CD1c-positive myeloid dendritic cell (primary cell): ENCODE results near the gene TSPAN3.

Experiments
- DNase-seq: peaks from one replicate; pipeline ENCODE4 v3.0.0-alpha.2; 2016; ENCODE audit errors: extremely low spot score

The TSPAN3 gene

GRCh38 chr15:77070495-77071304 lies at the start of gene TSPAN3:
Gene TSPAN3, minus strand, starts transcription at chr15:77071109. Its CDS starts 155 bp downstream, at chr15:77070954.
- DNase-seq: peak; percentile 96

DNA sequence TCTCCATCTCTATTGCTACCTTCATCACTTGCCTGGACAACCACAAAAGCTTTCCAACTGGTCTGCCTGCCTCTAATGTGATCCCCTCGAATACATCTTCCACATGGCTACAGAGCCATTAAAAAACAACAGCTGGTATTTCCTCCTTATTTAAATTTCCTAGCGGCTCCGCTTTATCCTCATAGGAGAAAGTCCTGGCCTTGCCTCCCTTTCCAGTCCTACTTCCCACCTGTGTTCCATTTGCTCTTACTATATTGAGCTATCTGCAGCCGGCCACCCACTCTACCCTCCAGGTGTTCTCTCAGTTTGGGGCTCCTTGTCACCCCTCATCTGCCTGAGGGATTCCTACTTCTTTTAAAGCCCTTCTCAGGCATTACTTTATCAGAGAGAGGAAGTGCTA lies 49.7 kb upstream of the TSPAN3 start:
- DNase-seq: no peak

- DNase-seq: no peak
These were observed 48.5 kb upstream of the TSPAN3 start for GRCh38 chr15:77119446-77119845.

DNA sequence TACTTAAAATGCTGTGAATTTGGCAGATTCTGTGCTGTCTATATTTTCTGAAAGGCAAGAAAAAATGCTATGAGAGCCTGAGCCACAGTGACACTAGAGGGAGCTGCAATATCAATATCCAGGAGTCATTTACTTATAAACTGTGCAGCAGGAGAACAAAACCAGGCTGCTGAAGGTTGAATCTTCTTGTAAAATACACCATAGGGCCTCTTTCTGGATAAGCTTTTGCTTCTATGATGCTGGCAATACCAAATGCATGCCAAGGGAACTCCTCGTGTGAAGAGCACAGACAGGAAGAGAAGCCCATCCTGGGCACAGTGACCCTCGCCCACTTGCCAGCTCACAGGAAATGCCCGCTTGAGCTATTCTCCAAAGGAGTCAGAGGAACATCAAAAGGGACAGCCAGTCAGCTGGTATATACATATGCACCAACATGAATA lies 48.0 kb upstream of the TSPAN3 start:
- DNase-seq: peak; percentile 58

- no peak for DNase-seq
These were observed 44.3 kb upstream of the TSPAN3 start for GRCh38 chr15:77115179-77115578.

DNA sequence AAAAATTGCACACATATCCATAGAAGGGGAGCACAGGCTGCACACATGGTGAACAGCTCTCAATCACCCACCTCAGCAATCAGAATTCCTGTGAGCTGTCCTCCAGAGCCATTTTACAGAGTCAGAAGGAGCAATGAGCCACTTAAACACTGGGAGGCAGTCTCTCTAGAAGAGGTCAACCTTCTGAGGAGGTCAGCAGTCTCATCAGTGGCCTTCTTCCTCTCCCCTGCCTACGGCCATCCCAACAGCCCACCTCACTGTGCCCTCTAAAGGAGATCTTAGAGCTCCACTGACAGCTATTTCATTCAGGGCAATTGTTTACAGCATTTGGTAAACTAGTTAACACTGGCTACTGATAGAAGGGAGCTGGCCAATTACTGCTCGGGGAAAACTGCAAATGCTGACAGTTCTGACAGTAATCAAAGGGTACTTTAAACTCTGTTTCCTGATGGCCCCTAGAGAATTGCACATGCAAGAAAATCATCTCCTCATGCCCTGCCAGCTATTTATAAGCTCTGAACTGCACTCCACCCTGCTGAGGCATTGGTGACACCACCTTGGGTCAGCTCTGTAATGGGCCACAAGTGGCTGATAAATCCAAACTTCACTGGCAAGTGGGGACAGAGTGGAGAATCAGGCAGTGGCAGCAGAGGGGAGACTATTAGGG lies 42.1 kb upstream of the TSPAN3 start:
- no peak for DNase-seq

DNA sequence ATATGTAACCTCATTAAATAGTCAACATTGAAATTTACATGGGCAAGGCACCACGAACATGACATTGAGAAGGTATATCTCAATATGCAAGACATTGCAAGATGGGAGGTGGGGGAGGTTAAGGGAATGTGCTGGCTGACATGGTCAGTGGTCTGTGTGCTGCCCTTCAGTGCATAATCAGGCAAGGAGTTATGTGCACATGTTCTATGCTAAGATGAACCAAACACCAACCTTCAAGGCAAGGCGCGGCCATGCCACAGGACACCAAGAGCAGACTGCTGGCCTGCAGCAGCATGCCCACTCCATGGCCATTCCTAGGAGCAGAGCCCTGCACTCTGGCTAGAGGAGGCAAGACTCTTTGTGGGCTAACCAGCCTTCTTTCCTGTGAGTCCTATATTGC lies 40.9 kb upstream of the TSPAN3 start:
- no peak for DNase-seq

- DNase-seq: peak; percentile 33
These were observed 36.8 kb upstream of the TSPAN3 start for GRCh38 chr15:77107531-77108355.

GRCh38 chr15:77107068-77107467 lies 36.2 kb upstream of the TSPAN3 start:
- no peak for DNase-seq

GRCh38 chr15:77104155-77104554 lies 33.2 kb upstream of the TSPAN3 start:
- no peak for DNase-seq

- DNase-seq: no peak
These were observed 29.0 kb upstream of the TSPAN3 start for GRCh38 chr15:77099741-77100463.

GRCh38 chr15:77098572-77098971 lies 27.7 kb upstream of the TSPAN3 start:
- DNase-seq: no peak

DNA sequence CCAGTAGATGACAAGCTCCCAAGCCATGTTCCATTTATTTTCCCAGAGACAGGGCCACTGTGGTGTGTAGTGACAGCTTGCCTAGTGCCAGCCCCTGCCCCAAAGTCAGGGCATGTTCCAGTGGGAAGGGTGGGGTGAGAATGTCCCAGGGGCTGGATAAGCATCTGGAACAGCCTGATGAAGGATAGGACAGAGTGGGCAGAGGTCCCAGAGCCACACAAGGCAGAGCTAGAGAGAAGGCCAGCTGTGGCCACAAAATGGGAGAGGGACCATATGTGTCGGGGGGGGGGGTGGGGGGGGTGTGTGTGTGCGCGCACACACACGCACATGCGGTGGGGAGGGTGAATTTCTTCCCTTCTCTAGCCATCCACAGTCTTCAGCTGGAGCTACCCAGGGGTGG lies 27.0 kb upstream of the TSPAN3 start:
- no peak for DNase-seq

DNA sequence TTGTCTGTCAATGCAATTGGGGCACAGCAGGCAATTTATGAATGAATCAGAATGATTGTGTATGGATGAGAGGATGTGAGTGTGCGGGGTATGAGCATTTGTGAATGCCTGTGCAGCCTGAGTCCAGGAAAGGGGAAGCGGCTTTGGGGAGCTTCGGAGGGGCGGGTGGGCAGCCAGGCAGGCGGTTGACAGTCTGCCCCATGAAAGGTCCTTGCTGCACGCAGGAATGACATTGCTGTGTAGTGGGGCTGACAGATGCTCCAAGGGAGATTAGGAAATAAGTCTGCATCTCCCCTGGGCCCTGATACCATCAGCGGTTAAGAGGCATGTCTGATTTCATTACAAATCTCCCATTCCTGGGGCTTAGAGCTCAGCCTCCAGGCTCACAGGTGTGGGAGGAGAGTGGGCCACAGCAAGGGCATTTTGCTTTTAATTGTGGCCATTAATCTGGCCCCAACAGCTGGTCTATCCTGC lies 26.4 kb upstream of the TSPAN3 start:
- peak; percentile 18 for DNase-seq

DNA sequence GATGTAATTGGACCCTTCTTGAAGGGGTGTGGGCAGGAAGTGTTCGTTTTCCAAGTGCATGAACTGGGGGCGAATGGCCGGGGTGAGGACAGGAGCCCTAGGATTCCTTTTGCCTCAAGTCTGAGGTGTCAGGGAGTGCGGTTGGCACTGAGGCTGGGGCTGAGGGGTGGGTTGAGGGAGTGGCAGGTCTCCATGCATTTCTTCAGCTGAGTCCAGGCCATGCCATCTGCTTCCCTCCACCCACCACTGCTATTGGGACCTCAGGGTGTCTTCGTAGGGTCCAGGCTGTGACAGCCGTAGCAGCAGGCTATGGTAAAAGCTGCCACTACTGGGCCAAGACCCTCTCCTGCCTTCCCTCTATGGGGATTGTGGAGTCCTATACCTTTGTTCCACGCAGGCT lies 25.6 kb upstream of the TSPAN3 start:
- no peak for DNase-seq

DNA sequence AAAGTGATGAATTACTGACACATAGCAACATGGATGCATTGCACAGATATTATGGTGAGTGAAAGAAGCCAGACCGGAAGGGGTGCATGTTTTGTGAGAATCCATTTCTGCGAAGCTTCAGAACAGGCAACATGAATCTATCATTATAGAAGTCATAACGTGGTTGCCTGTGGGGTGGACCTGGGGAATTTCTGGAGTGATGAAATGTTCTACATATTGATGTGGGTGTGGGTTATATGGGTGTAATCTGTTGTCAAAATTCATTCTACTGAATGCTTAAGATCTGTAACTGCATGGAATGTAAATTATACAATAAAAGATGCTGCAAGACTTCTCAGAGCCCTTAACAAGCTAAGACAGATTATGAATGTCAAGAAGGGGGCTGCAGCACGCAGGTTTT lies 25.2 kb upstream of the TSPAN3 start:
- DNase-seq: no peak

- DNase-seq: no peak
These were observed 23.6 kb upstream of the TSPAN3 start for GRCh38 chr15:77094397-77095030.

DNA sequence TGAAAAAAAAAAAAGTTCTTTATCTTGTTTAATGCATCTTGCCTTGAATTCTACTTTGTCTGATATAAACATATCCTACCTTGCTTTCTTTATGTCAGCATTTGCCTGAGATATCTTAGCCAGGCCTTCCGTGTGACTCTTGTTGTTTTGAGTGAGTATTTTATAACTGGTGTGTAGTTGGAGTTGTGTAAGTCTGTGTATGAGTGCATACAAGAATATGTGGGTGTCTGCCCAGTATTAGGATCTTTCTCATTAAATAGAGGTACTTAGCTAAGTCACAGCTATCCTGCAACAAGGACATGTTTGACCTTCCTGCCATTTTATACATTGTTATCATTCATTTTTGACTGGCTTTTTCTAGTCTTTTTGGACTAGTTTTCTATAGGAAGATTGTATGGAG lies 22.5 kb upstream of the TSPAN3 start:
- DNase-seq: no peak

GRCh38 chr15:77091097-77091496 lies 20.2 kb upstream of the TSPAN3 start:
- no peak for DNase-seq

- no peak for DNase-seq
These were observed 16.3 kb upstream of the TSPAN3 start for GRCh38 chr15:77087213-77087612.

DNA sequence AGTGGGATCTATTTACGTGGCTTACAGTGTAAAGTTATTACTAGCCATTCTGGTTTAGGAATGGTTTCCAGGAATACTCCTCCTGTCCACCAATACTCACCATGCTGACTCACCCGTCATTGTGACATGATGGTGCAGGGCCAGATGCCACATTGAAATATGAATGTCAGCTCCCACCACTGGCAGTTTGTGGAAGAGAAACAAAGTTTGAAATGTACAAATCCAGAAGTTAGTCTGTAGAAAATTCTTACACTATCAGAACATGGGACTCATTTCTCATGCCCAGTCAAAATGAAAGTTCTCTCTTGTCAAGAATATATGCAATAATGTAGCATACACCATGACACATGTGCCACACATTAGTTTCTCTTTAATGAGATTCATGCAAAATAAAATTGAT lies 14.4 kb upstream of the TSPAN3 start:
- peak; percentile 71 for DNase-seq
